Stimulated activated CD4-positive, alpha-beta T cell treated with anti-CD3 and anti-CD28 coated beads, TNF-alpha, amount 100 ng/mL, for 48 hours (primary cell): ENCODE results near the gene PARVB.
"Not testable (repeated sequence)": the region's sequence is repeated elsewhere in the genome, so short reads cannot be mapped to it uniquely, and the experiment has no call there.

Experiments
- DNase-seq, 3 donors: peaks; one replicate each; pipeline ENCODE4 v3.0.0-alpha.2; 2020; ENCODE audit warnings: low read depth in 3 of 3

The PARVB gene

GRCh38 chr22:43996981-43997265, 27.2 kb upstream of the PARVB start:
- DNase-seq: no peak

DNA sequence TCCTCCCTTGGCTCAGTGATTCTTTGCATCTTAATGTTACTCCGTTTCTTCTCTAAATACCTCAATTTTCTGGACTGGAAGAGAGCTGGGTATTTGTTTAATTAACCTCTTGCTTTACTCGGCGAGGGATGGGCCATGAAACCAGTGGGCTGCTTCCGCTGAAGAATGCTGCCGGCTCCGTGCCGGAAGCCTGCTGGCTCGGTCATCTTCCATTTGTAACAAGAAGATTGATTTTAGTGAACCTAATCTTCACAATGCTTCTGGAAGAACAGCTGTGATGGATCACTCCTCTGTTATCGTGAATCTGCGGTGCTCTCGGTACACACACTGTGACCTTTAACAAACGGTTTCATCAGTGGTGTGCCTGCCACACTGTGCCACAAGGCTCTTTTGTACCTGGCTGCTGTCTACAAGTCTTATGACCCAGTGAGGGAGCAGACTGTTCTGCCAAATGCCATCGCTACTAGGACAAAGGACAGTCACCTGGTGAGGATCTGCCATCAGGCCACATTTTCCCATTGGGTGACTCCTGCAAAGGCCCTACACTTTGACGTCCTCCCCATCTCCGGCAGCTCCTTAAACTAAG, 25.3 kb upstream of the PARVB start:
- no peak for DNase-seq

DNA sequence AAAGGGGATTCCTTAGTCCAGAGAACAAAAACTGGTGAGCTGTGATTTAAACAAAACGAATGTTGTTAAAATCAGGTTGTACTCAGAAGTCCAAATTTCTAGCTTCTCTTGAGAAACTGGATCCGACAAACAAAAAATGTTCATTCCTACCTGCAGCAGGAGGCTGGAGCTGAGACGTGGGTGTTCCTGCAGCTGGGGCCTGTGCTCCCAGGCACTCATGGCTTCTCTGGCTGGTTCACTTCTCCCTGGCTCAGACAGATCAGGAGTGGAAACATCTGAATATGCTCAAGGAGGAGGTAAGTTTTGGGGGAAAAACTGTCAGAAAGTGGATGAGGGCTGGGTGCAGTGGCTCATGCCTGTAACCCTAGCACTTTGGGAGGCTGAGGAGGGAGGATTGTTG, 24.7 kb upstream of the PARVB start:
- DNase-seq: no peak

DNA sequence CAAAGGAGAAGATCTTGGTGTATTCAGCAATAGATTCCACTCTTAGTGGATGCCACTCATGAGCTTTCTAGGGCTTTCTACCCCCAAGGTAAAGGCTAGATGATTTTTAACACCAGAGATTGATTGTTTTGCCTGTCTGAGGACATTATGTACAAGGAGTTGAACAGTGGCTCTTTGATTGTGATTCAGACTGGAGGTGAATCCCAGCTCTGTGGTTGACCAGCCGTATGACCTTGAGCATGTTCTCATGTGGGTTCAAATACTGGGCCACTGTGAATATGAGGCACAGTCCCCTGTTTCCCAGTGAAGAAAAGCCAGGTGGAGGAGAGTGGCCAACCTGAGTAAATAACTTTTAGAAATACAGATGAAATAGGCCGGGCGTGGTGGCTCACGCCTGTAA, 24.0 kb upstream of the PARVB start:
- no peak for DNase-seq

GRCh38 chr22:44001521-44001920, 22.6 kb upstream of the PARVB start:
- DNase-seq: no peak

GRCh38 chr22:44002324-44002723, 21.8 kb upstream of the PARVB start:
- no peak for DNase-seq

DNA sequence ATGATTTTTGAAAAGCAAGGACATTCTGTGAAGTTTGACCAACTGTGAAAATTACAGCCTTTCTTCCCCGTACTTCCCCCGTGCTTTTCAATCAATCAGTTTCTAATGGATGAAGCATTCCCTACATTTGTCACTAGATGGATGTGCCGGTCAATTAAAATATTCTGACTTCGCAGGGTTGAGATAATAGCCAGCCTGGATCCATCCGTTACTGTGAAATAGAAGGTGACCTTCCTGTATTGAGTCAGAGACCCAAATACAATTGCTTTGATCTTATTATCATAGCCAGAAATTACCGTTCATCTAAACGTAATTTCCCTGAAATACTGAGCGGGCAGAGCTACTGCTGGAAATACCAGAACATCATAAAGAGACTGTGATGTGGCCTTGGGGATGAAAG, 21.1 kb upstream of the PARVB start:
- DNase-seq: no peak

DNA sequence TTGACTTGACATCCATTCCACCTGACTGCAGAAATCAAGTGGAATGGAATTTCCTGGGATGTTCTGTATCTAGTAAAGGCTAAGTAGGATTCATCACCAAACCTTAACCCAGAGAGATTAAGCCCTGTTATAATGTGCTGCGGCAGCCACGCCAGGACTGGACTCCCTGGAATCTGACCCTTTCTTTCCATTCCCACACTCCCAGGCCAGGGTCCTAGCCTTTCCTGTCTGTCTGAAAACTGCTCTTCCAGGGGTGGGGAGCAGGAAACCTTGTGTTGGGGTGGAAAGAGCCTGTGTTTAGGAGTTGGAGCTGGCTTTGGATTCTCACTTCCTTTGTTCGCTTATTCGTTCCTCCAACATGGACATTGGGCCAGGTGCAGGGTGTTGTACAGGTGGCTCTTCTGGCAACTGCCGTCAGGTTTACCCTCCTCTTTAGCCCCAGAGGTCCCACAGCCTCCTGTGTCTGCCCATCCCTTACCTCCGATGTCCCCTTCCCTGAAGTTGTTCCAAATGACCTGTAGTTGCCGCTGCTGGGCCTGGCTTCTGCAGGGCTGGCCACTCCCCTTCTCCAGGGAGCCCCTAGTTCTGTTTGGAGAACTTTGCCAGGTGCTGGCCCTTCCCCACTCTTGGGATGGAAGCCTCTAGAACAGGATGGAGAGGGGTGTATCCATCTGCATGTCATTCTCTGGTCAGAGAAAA, 20.5 kb upstream of the PARVB start:
- DNase-seq: no peak

GRCh38 chr22:44004104-44004460, 20.0 kb upstream of the PARVB start:
- DNase-seq: no peak

GRCh38 chr22:44005524-44005923, 18.6 kb upstream of the PARVB start:
- DNase-seq: no peak

- no peak for DNase-seq
Observed at GRCh38 chr22:44012162-44012561, 11.9 kb upstream of the PARVB start.

DNA sequence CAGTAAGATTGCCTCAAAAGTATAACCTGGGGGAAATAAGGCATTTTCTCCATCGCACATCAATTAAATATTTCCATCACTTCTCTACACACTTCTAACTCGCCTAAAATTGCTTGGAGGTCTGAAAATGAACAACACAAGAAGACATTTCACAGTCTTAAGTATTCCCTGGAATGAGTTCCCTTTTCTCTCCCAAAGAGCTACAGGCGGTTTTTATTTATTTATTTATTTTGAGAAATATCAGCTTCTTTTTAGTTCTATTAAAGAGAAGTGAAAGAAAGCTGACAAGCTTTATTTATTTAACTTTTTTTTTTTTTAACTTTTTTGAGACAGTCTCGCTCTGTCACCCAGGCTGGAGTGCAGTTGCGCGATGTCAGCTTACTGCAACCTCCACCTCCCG, 11.5 kb upstream of the PARVB start:
- DNase-seq: no peak

- no peak for DNase-seq
Observed at GRCh38 chr22:44014241-44014640, 9.9 kb upstream of the PARVB start.

DNA sequence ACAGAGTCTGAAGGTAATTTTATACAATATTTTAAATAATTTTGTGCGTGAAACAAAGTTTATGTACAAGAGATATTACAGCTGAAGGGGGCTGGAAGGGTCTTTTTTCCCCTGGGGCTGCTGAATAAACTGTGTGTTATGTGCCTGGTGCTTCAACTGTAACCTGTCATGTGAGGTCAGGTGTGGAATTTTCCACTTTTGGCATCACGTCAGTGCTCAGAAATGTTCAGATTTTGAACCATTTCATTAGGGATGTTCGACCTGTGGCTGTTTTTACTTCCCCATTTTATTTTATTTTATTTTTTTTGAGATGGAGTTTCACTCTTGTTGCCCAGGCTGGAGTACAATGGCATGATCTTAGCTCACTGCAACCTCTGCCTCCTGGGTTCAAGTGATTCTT, 7.5 kb upstream of the PARVB start:
- not testable (repeated sequence) for DNase-seq

DNA sequence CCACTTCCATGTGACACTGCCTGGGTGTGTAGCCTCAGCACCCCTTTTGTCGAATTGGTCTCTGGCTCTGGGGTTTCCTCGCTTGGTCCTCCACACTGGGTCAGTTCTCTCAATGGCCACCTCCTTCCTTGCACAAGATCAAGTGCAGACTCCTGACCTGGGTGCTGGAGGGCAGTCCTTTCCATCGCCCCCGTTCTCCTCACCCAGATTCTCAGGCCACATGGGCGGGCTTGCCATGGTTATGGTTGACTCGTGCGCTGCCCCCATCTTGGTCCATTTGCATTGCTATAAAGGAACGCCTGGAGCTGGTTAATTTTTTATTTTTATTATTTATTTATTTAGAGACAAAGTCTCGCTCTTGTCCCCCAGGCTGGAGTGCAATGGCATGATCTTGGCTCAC, 5.5 kb upstream of the PARVB start:
- no peak for DNase-seq

DNA sequence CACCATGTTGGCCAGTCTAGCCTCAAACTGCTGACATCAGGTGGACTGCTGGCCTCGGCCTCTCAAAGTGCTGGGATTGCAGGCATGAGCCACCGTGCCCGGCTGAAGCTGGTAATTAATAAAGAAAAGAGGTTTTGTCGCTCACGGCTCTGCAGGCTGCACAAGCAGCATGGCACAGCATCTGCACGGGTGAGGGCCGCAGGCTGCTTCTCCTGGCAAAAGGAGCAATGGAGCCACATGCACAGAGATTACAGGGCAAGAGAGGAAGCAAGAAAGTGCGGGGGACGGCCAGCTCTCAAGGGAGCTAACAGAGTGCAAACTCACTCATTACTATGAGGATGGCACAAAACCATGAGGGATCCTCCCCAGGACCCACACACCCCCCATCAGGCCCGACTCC, 4.7 kb upstream of the PARVB start:
- no peak for DNase-seq

GRCh38 chr22:44019846-44020245, 4.3 kb upstream of the PARVB start:
- no peak for DNase-seq

- no peak for DNase-seq
Observed at GRCh38 chr22:44020981-44021380, 3.1 kb upstream of the PARVB start.

DNA sequence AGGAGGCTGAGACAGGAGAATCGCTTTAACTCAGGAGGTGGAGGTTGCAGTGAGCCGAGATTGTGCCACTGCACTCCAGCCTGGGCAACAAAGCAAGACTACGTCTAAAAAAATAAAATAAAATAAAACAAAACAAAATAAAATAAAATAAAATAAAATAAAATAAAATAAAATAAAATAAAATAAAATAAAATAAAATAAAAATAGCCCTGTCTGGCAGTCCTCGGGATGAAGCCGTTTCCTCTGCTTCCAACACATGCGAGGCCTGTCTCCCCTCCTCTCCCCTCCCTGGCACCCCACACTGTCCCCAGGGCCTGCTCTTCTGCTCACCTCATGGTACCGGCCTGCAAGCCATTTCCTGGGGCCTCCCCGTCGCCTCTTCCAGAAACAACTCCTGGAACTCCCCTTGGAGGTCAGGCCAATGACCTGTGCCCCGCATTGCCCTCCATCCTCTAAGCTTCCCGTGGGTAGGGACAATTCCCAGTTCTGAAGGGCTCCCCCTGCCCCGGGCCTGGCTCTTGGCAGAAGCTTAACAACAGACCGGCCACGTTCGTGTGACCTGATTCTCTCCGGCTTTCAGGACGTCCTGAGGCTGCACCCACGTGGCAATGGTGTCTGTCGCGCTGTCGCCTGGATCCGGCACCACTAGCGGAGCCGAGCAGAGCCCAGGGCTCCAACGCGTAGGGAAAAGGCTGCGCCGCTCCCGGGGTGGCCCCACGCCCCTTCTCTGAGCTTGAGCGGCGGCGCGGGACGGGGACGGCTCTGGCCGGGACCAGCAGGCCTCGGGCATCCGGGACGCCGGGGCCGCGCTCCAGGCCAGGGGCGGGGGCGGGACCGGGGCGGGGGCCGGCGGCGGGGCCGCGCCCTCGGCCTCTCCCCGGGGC, 456 bp upstream of the PARVB start:
- peak in 1 of 3 donors; percentile 17 for DNase-seq

DNA sequence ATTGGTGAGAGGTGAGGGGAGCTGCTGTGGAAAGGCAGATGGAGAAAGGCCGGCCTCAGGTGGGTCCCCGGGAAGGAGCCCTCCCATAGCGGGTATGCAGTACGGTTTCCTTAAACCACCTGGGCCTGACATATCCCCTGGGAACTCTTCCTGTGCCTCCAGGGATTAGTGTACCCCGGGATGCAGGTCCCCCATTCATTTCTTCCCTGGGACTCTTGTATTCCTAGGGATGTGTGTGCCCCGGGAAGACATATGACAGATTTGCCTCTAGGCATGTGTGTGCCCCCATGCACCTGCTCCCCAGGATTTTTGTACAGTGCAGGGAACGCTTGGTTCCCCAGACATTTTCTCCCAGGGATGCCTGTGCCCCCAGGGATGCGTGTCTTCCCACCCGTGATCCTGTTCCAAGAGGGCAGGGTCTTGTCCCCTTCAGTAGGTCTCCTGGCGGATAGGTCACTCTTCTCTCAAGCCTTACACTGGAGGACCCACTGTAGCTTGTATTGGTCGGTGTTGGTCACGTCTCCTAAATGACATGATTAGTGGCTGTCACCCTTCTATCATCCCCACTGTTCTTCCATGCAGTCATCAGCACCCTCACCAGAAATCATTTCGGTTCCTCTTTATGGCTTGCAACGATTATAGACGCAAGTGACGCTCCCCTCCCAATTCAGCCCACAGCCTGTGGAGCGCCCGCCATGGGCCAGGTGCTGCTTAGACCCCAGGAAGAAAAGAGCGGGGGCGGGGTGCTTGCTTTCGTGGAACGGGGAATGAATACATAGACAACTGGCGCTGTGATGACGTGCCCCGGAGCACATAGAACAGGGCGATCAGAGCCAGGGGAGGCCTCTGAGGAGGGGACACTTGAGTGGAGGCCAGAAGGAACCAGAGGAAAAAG, 1.3 kb downstream of the PARVB start:
- no peak for DNase-seq

- DNase-seq: no peak
Observed at GRCh38 chr22:44026066-44026629, 2.0 kb downstream of the PARVB start.
